ENCODE data around the gene KIF5C. TPM values are rescaled to one million over a fixed set of nuclear protein-coding genes. Genes with fewer than 3 reads are reported as not detected.

Gene KIF5C
- total RNA-seq, 3 donors from 2014 or later = 2.7 to 13.3 (median 6.2) TPM

- no peak overlapping the region for H3K4me3 ChIP-seq
- peaks cover 0 to 9% of the 10 kb centered on the region in 2 donors for H3K9me3 ChIP-seq
- intact Hi-C loops (cut with DNase I; ENCODE audit: low total_unique reads) = loop anchor here (5.0 kb wide), 1 partner anchor 405 kb away; no protein-coding TSS in a partner anchor
- TF ChIP-seq POLR2A (IDR thresholded peaks at IDR 0.05) (no peak), POLR2AphosphoS5 (IDR thresholded peaks at IDR 0.05) (no peak), CTCF (IDR thresholded peaks at IDR 0.05) (no peak)
- no peaks in the 10 kb centered on the region for H3K27me3 ChIP-seq
- H3K4me1 ChIP-seq = no peaks in the 10 kb centered on the region
- no peaks in the 10 kb centered on the region for H3K36me3 ChIP-seq
- no peak for DNase-seq (ENCODE audit: low spot score in 2 of 2)
- H3K27ac ChIP-seq = no peak overlapping the region
Observed at GRCh38 chr2:148947299-148947698, 72.3 kb downstream of the KIF5C start.

- no peaks in the 10 kb centered on the region for H3K36me3 ChIP-seq
- H3K4me1 ChIP-seq = no peaks in the 10 kb centered on the region
- H3K4me3 ChIP-seq = no peak overlapping the region
- H3K9me3 ChIP-seq = peaks cover 0 to 9% of the 10 kb centered on the region in 2 donors
- no peak overlapping the region for H3K27ac ChIP-seq
- TF ChIP-seq POLR2A (IDR thresholded peaks at IDR 0.05) (no peak), POLR2AphosphoS5 (IDR thresholded peaks at IDR 0.05) (no peak), CTCF (IDR thresholded peaks at IDR 0.05) (no peak)
- no peak for DNase-seq (ENCODE audit: low spot score in 2 of 2)
- intact Hi-C loops (cut with DNase I; ENCODE audit: low total_unique reads) = loop anchor here (2.0 to 5.0 kb wide), 2 partner anchors 50 to 403 kb away; no protein-coding TSS in a partner anchor
- no peaks in the 10 kb centered on the region for H3K27me3 ChIP-seq
Observed at GRCh38 chr2:148948868-148949267, 73.8 kb downstream of the KIF5C start.

GRCh38 chr2:148949348-148949747, 74.3 kb downstream of the KIF5C start:
- Histone ChIP-seq H3K27ac (no peak overlapping the region), H3K4me3 (no peak overlapping the region), H3K9me3 (peaks cover 0 to 9% of the 10 kb centered on the region in 2 donors), H3K36me3 (no peaks in the 10 kb centered on the region), H3K4me1 (no peaks in the 10 kb centered on the region), H3K27me3 (no peaks in the 10 kb centered on the region)
- DNase-seq (ENCODE audit: low spot score in 2 of 2) = no peak
- intact Hi-C loops (cut with DNase I; ENCODE audit: low total_unique reads) = loop anchor here (2.0 to 5.0 kb wide), 2 partner anchors 51 to 403 kb away; no protein-coding TSS in a partner anchor
- no peak for TF ChIP-seq POLR2A (IDR thresholded peaks at IDR 0.05)
- no peak for TF ChIP-seq POLR2AphosphoS5 (IDR thresholded peaks at IDR 0.05)
- no peak for TF ChIP-seq CTCF (IDR thresholded peaks at IDR 0.05)

GRCh38 chr2:148952621-148953020, 77.6 kb downstream of the KIF5C start:
- no peak overlapping the region for H3K4me3 ChIP-seq
- no peaks in the 10 kb centered on the region for H3K27me3 ChIP-seq
- no peaks in the 10 kb centered on the region for H3K4me1 ChIP-seq
- TF ChIP-seq POLR2A (IDR thresholded peaks at IDR 0.05) (no peak), CTCF (IDR thresholded peaks at IDR 0.05) (no peak), POLR2AphosphoS5 (IDR thresholded peaks at IDR 0.05) (no peak)
- no peak overlapping the region for H3K27ac ChIP-seq
- intact Hi-C loops (cut with DNase I; ENCODE audit: low total_unique reads) = no loop called here
- H3K36me3 ChIP-seq = no peaks in the 10 kb centered on the region
- H3K9me3 ChIP-seq = no peaks in the 10 kb centered on the region
- no peak for DNase-seq (ENCODE audit: low spot score in 2 of 2)

- Histone ChIP-seq H3K9me3 (no peaks in the 10 kb centered on the region), H3K4me3 (no peak overlapping the region), H3K36me3 (no peaks in the 10 kb centered on the region), H3K27me3 (no peaks in the 10 kb centered on the region), H3K27ac (no peak overlapping the region), H3K4me1 (no peaks in the 10 kb centered on the region)
- intact Hi-C loops (cut with DNase I; ENCODE audit: low total_unique reads) = no loop called here
- no peak for DNase-seq (ENCODE audit: low spot score in 2 of 2)
- TF ChIP-seq POLR2AphosphoS5 (IDR thresholded peaks at IDR 0.05) (no peak), POLR2A (IDR thresholded peaks at IDR 0.05) (no peak), CTCF (IDR thresholded peaks at IDR 0.05) (no peak)
Observed at GRCh38 chr2:148953426-148953825, 78.4 kb downstream of the KIF5C start.

All from breast epithelium (tissue), 4 donors.